ENCODE measurements around the gene ZBTB21. TPM values are rescaled to one million over a fixed set of nuclear protein-coding genes. Genes with fewer than 3 reads are reported as not detected.

Gene ZBTB21
- total and polyA plus RNA-seq, 7 donors = 0.49 to 8.8 (median 4.5) TPM

DNA sequence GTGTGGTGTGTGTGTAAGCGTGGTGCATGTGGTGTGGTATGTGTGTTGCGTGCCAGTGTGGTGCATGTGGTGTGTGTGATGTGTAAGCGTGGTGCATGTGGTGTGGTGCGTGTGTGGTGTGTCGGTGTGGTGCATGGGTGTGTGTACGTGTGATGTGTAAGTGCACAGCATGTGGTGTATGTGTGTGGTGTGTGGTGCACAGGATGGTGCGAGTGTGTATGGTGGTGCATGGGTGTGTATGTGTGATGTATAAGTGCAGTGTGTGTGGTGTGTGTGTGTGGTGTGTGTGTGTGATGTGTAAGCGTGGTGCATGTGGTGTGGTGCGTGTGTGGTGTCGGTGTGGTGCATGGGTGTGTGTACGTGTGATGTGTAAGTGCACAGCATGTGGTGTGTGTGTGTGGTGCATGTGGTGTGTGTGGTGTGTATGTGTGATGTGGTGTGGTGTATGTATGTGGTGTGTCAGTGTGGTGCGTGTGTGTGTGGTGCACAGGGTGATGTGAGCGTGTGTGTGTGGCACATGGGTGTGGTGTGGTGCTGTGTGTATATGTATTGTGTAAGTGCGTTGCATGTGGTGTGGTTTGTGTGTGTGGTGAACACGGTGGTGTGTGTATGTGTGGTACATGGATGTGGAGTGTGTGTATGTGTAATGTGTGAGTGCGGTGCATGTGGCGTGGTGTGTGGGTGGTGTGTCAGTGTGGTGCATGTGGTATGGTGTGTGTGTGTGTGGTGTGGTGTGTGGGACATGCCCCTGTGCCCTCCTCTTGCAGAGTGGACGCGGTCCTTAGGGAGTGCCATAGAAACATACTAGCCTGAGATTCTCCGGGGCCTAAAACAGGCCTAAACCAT lies 55.3 kb downstream of the ZBTB21 start:
- Histone ChIP-seq H3K4me3 (no peak overlapping the region), H3K4me1 (peaks cover 33% of the 10 kb centered on the region), H3K9me3 (no peaks in the 10 kb centered on the region), H3K36me3 (ENCODE audit: insufficient read depth in 1 of 2, low read depth in 1 of 2) (no peaks in the 10 kb centered on the region), H3K27ac (no peak overlapping the region), H3K27me3 (ENCODE audit: insufficient read depth in 3 of 3, low read length in 2 of 3) (peaks cover 0 to 11% (median 0%) of the 10 kb centered on the region in 3 donors)
- 92 to 94% (median 94%) methylated on average over 20 of the region's 20 CpGs for WGBS, 3 donors
- ATAC-seq = no peak
- TF ChIP-seq, protein P1, sequence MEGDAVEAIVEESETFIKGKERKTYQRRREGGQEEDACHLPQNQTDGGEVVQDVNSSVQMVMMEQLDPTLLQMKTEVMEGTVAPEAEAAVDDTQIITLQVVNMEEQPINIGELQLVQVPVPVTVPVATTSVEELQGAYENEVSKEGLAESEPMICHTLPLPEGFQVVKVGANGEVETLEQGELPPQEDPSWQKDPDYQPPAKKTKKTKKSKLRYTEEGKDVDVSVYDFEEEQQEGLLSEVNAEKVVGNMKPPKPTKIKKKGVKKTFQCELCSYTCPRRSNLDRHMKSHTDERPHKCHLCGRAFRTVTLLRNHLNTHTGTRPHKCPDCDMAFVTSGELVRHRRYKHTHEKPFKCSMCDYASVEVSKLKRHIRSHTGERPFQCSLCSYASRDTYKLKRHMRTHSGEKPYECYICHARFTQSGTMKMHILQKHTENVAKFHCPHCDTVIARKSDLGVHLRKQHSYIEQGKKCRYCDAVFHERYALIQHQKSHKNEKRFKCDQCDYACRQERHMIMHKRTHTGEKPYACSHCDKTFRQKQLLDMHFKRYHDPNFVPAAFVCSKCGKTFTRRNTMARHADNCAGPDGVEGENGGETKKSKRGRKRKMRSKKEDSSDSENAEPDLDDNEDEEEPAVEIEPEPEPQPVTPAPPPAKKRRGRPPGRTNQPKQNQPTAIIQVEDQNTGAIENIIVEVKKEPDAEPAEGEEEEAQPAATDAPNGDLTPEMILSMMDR (IDR thresholded peaks at IDR 0.05) = no peak
- no peak for DNase-seq
- intact Hi-C loops (cut with DNase I) = no loop called here

DNA sequence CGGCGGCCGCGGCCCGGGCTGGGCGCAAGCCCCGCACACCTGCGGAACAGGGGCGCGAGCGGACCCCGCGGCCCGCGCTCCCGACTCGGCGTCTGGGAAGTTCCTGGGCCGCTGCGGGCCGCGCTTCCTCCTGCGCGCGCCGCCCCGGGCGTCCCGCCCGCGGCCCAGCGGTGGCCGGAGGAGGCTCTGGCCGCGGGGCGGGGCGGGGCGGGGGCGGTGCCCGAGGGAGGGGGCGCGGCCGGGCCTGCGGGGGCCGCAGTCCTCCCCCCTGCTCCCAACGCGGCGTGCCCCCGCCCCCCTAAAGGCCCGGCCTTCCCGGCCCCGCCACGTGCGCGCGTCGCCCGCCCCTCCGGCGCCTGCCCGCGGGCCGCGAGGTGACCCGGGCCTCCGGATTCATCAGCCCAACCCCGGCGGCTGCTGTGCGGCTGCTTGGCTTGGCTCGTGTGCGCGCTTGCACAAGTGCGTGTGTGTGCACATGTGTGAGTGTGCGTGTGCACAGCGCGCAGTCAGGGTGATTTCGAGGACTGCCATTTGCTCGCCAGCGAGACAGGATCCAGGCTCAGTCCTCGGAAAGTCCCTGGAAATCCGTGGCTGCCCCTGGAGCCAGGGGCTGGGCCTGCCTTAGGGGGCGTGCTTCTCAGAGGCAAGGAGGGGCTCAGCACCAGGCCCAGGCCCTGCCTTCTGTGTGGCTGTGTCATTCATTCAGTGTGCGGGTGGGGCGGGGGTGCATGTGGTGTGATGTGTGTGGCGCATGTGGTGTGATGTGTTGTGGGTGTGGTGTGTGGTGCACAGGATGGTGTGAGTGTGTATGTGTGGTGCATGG lies 56.1 kb downstream of the ZBTB21 start, which contains the start of gene C2CD2:
TSS of gene C2CD2 (minus strand) at position 188 of the 823 bp plus-strand sequence. CDS start 370 bp downstream, outside the sequence.
- TF ChIP-seq, protein P1 (IDR thresholded peaks at IDR 0.05) = no peak
- Histone ChIP-seq H3K9me3 (no peaks in the 10 kb centered on the region), H3K4me1 (peaks cover 33% of the 10 kb centered on the region), H3K4me3 (peak within 1 kb of the TSS; percentile 78), H3K27me3 (ENCODE audit: insufficient read depth in 3 of 3, low read length in 2 of 3) (peaks cover 0 to 11% (median 0%) of the 10 kb centered on the region in 3 donors), H3K36me3 (ENCODE audit: insufficient read depth in 1 of 2, low read depth in 1 of 2) (no peaks in the 10 kb centered on the region), H3K27ac (peak within 1 kb of the TSS; percentile 58)
- intact Hi-C loops (cut with DNase I) = no loop called here
- ATAC-seq = peak; percentile 41 to 76 (median 69)
- WGBS, 3 donors = 5 to 18% (median 10%) methylated on average over 20 to 84 of the region's 85 CpGs
- peak; percentile 80 to 82 for DNase-seq

DNA sequence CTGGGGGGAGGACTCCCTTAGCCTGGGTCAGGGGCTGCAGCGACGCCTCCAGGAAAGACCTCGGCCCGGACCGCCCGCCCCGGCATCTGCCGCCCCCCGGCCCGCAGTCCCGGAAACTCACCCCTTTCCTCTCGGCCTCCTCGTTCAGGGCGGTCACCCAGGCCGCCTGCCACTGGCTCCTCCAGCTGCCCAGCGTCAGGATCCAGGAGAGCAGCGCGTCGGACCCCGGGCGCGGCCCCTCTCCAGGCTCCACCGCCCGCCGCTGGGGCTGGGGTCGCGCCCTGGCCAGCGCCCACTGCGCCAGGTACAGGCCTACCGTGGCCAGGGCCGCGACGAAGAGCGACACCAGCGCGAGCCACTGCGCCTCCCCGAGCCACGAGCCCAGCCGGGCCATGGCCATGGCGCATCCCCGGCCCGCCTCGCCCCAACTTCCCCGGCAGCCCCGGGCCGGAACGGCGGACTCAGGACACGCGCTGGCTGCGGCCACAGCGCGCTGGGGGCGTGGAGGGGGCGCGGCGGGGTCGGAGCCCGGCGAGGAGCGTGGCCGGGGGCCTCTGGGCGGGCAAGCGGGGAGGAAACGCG lies 56.8 kb downstream of the ZBTB21 start:
- H3K27me3 ChIP-seq (ENCODE audit: insufficient read depth in 3 of 3, low read length in 2 of 3) = peaks cover 0 to 11% (median 0%) of the 10 kb centered on the region in 3 donors
- H3K4me3 ChIP-seq = peak overlapping the region; percentile 78
- no peaks in the 10 kb centered on the region for H3K9me3 ChIP-seq
- no peaks in the 10 kb centered on the region for H3K36me3 ChIP-seq (ENCODE audit: insufficient read depth in 1 of 2, low read depth in 1 of 2)
- WGBS, 3 donors = 0 to 1% (median 0%) methylated on average over 40 to 67 of the region's 67 CpGs
- intact Hi-C loops (cut with DNase I) = no loop called here
- H3K27ac ChIP-seq = peak overlapping the region; percentile 58
- peak in 3 of 4 donors; percentile 16 to 30 (median 27) for ATAC-seq
- TF ChIP-seq, protein P1 (IDR thresholded peaks at IDR 0.05) = no peak
- peak; percentile 44 to 48 for DNase-seq
- peaks cover 29% of the 10 kb centered on the region for H3K4me1 ChIP-seq

DNA sequence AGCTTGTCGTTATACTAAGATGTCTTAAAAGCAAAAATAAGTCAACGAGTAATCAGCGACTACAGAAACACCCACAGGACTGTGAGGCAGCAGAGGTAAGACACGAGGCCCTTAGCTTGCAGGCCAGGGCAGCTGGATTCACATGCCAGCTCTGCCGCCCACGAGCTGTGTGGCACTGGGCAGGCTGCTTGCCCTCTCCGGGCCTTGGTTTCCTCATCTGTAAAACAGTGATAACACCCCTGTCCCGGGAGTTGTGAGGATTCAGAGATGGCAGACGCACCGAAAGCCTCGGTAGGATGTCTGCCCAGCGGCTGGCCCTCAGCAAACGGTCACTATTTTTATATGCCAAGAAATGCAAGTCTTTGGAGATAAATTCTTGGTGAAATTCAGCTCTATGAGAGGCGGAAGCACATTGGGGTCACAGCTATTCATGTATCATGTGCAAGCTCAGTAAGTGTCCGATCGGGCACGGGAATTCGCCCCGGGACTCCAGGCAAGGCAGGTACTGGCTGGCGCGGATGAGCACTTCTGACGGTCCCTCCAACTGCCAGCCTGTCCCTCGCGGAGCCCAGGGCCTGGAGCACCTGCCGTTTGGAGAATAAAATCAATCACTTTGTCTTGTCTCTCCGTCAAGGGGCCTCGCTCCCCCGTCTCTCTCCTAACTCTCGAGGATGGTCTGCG lies 57.5 kb downstream of the ZBTB21 start:
- DNase-seq = peak in 1 of 2 donors; percentile 42
- Histone ChIP-seq H3K27ac (peak overlapping the region; percentile 58), H3K4me1 (peaks cover 24% of the 10 kb centered on the region), H3K9me3 (no peaks in the 10 kb centered on the region), H3K36me3 (ENCODE audit: insufficient read depth in 1 of 2, low read depth in 1 of 2) (no peaks in the 10 kb centered on the region), H3K27me3 (ENCODE audit: insufficient read depth in 3 of 3, low read length in 2 of 3) (peaks cover 0 to 11% (median 0%) of the 10 kb centered on the region in 3 donors), H3K4me3 (peak overlapping the region; percentile 78)
- WGBS, 3 donors = 25 to 31% (median 27%) methylated on average over 30 of the region's 30 CpGs
- intact Hi-C loops (cut with DNase I) = no loop called here
- TF ChIP-seq, protein P1 (IDR thresholded peaks at IDR 0.05) = no peak
- peak in 3 of 4 donors; percentile 14 to 42 (median 18) for ATAC-seq

Measured in psoas muscle (tissue), 8 donors.